NCI-H526 (cell line): ENCODE results near the gene CNBD2.
"Not testable (repeated sequence)": the region's sequence is repeated elsewhere in the genome, so short reads cannot be mapped to it uniquely, and the experiment has no call there.

Experiments used
- DNase-seq, 2 experiments: peaks; one replicate each; lab custom pipeline; 2025; lab: John Stamatoyannopoulos, UW

Gene CNBD2

GRCh38 chr20:36063916-36064657 is 95.7 kb downstream of the CNBD2 start:
- DNase-seq, result peak; percentile 18 to 52

- peak; percentile 64 to 95 for DNase-seq
Observed at GRCh38 chr20:36064658-36065426, 96.5 kb downstream of the CNBD2 start.

- no peak for DNase-seq
Observed at GRCh38 chr20:36065427-36065998, 97.1 kb downstream of the CNBD2 start.

GRCh38 chr20:36066777-36067176 is 98.4 kb downstream of the CNBD2 start:
- no peak for DNase-seq

GRCh38 chr20:36068526-36068925 is 100.1 kb downstream of the CNBD2 start:
- not testable (repeated sequence) for DNase-seq

- peak in 1 of 2 experiments; percentile 26 for DNase-seq
Observed at GRCh38 chr20:36070451-36070850, 102.1 kb downstream of the CNBD2 start.

GRCh38 chr20:36071848-36072247 is 103.5 kb downstream of the CNBD2 start:
- no peak for DNase-seq

- no peak for DNase-seq
Observed at GRCh38 chr20:36074983-36075382, 106.6 kb downstream of the CNBD2 start.

- not testable (repeated sequence) for DNase-seq
Observed at GRCh38 chr20:36077762-36078161, 109.4 kb downstream of the CNBD2 start.

GRCh38 chr20:36079486-36079885 is 111.1 kb downstream of the CNBD2 start:
- DNase-seq, result no peak

GRCh38 chr20:36079984-36080383 is 111.6 kb downstream of the CNBD2 start:
- not testable (repeated sequence) for DNase-seq
